WTC11 (cell line): ENCODE measurements around the gene GNG2. TPM values are rescaled to one million over a fixed set of nuclear protein-coding genes. Genes with fewer than 3 reads are reported as not detected.

Experiments used
- ATAC-seq: fragments of 200-7000 bp; cut with Tn5 transposase; 2 replicates; pipeline ENCODE4 v1.10.0; 2021; ENCODE audit warnings: mild to moderate bottlenecking, moderate library complexity
- CTCF ChIA-PET: fragments of 300-600 bp; sonication (Branson Sonifier 250); formaldehyde crosslinking; loops from one replicate; lab custom pipeline; 2021; ENCODE audit warnings: antibody characterized with exemption; lab: Charles Lee
- POLR2A ChIA-PET: fragments of 350-600 bp; sonication (Branson Sonifier 250); formaldehyde crosslinking; loops from one replicate; lab custom pipeline; 2021; ENCODE audit warnings: antibody characterized with exemption; lab: Charles Lee
- DNase-seq: peaks from one replicate; pipeline ENCODE4 v3.0.0; 2021; ENCODE audit warnings: low spot score
- H3K27ac Mint-ChIP-seq: 2 replicates; pipeline ENCODE4 v1.8.0; 2021; ENCODE audit warnings: mixed read lengths
- H3K27me3 Mint-ChIP-seq: 2 replicates; pipeline ENCODE4 v1.8.0; 2021; ENCODE audit warnings: low read depth, mild to moderate bottlenecking, moderate library complexity, mixed read lengths
- H3K36me3 Mint-ChIP-seq: 2 replicates; pipeline ENCODE4 v1.8.0; 2021; ENCODE audit warnings: mixed read lengths
- H3K4me1 Mint-ChIP-seq: 2 replicates; pipeline ENCODE4 v1.8.0; 2022; ENCODE audit warnings: mixed read lengths
- H3K4me3 Mint-ChIP-seq: 2 replicates; pipeline ENCODE4 v1.8.0; 2021; ENCODE audit warnings: mild to moderate bottlenecking, moderate library complexity, mixed read lengths
- H3K9me3 Mint-ChIP-seq: 2 replicates; pipeline ENCODE4 v1.8.0; 2021; ENCODE audit warnings: mixed read lengths
- CREB1 ChIP-seq: sonication (generic); formaldehyde crosslinking; IDR thresholded peaks from 2 replicates; pipeline ENCODE4 v1.8.0; 2023; ENCODE audit warnings: mild to moderate bottlenecking, missing genetic modification reagents
- CREM ChIP-seq: sonication (generic); formaldehyde crosslinking; IDR thresholded peaks from 2 replicates; pipeline ENCODE4 v1.8.1; 2022; ENCODE audit warnings: mild to moderate bottlenecking, missing genetic modification reagents, moderate library complexity
- EMX1 ChIP-seq: fragments of 250-450 bp; sonication (Bioruptor Pico); IDR thresholded peaks from 2 replicates; pipeline ENCODE4 v1.8.0; 2021; ENCODE audit warnings: mild to moderate bottlenecking
- FOXP1 ChIP-seq: sonication (generic); formaldehyde crosslinking; IDR thresholded peaks from 2 replicates; pipeline ENCODE4 v1.8.0; 2022; ENCODE audit warnings: missing genetic modification reagents, mild to moderate bottlenecking, moderate library complexity, borderline replicate concordance
- JAZF1 ChIP-seq: fragments of 250-450 bp; sonication (Bioruptor Pico); IDR thresholded peaks from 2 replicates; pipeline ENCODE4 v1.9.0; 2021; ENCODE audit warnings: moderate library complexity, mild to moderate bottlenecking, inconsistent platforms
- JUN ChIP-seq: sonication (generic); formaldehyde crosslinking; IDR thresholded peaks from 2 replicates; pipeline ENCODE4 v1.8.0; 2023; ENCODE audit warnings: mild to moderate bottlenecking, missing genetic modification reagents
- MYBL2 ChIP-seq: sonication (generic); formaldehyde crosslinking; IDR thresholded peaks from 2 replicates; pipeline ENCODE4 v1.8.1; 2023; ENCODE audit warnings: mild to moderate bottlenecking, moderate library complexity, missing genetic modification reagents
- OVOL2 ChIP-seq: fragments of 250-450 bp; sonication (Bioruptor Pico); IDR thresholded peaks from 2 replicates; pipeline ENCODE4 v1.9.0; 2021; ENCODE audit warnings: mild to moderate bottlenecking, borderline replicate concordance
- RELA ChIP-seq: sonication (generic); formaldehyde crosslinking; IDR thresholded peaks from 2 replicates; pipeline ENCODE4 v1.8.1; 2022; ENCODE audit warnings: missing genetic modification reagents, mild to moderate bottlenecking, borderline replicate concordance
- RORB ChIP-seq: fragments of 250-450 bp; sonication (Bioruptor Pico); IDR thresholded peaks from 2 replicates; pipeline ENCODE4 v1.9.0; 2021; ENCODE audit warnings: mild to moderate bottlenecking
- TCF7 ChIP-seq: sonication (generic); formaldehyde crosslinking; IDR thresholded peaks from 2 replicates; pipeline ENCODE4 v1.8.0; 2022; ENCODE audit warnings: mild to moderate bottlenecking, low read depth, missing genetic modification reagents, moderate library complexity
- TEAD1 ChIP-seq: sonication (generic); formaldehyde crosslinking; IDR thresholded peaks from 2 replicates; pipeline ENCODE4 v1.8.0; 2022; ENCODE audit warnings: mild to moderate bottlenecking, missing genetic modification reagents
- TEAD4 ChIP-seq: sonication (generic); formaldehyde crosslinking; IDR thresholded peaks from 2 replicates; pipeline ENCODE4 v1.8.0; 2022; ENCODE audit warnings: mild to moderate bottlenecking, missing genetic modification reagents
- ZNF121 ChIP-seq: sonication (generic); formaldehyde crosslinking; IDR thresholded peaks from 2 replicates; pipeline ENCODE4 v1.8.0; 2023; ENCODE audit warnings: missing genetic modification reagents
- total RNA-seq: library from RNA; stranded (reverse); gene quantifications from 3 replicates; pipeline ENCODE4 v1.2.3, GENCODE V29; 2021
- TF ChIP-seq, protein P1 (sequence below): sonication (generic); formaldehyde crosslinking; IDR thresholded peaks from 2 replicates; pipeline ENCODE4 v1.8.1; 2022; ENCODE audit warnings: mild to moderate bottlenecking, missing genetic modification reagents, moderate library complexity, borderline replicate concordance
- TF ChIP-seq, protein P2 (sequence below): sonication (generic); formaldehyde crosslinking; conservative IDR thresholded peaks from 2 replicates; pipeline ENCODE4 v1.8.1; 2022; ENCODE audit warnings: mild to moderate bottlenecking, missing genetic modification reagents
- TF ChIP-seq, protein P3 (sequence below): sonication (generic); formaldehyde crosslinking; IDR thresholded peaks from 2 replicates; pipeline ENCODE4 v1.8.0; 2022; ENCODE audit warnings: mild to moderate bottlenecking, missing genetic modification reagents
- TF ChIP-seq, protein P4 (sequence below): sonication (generic); formaldehyde crosslinking; IDR thresholded peaks from 2 replicates; pipeline ENCODE4 v1.8.0; 2022; ENCODE audit warnings: mild to moderate bottlenecking, missing genetic modification reagents
- TF ChIP-seq, protein P5 (sequence below): sonication (generic); formaldehyde crosslinking; IDR thresholded peaks from 2 replicates; pipeline ENCODE4 v1.8.1; 2022; ENCODE audit warnings: mild to moderate bottlenecking, moderate library complexity, missing genetic modification reagents
- TF ChIP-seq, protein P6 (sequence below): sonication (generic); formaldehyde crosslinking; IDR thresholded peaks from 2 replicates; pipeline ENCODE4 v1.8.1; 2023; ENCODE audit warnings: mild to moderate bottlenecking, missing genetic modification reagents, moderate library complexity
- TF ChIP-seq, protein P7 (sequence below): sonication (generic); formaldehyde crosslinking; IDR thresholded peaks from 2 replicates; pipeline ENCODE4 v1.8.1; 2023; ENCODE audit warnings: mild to moderate bottlenecking, missing genetic modification reagents
- TF ChIP-seq, protein P8 (sequence below): fragments of 250-450 bp; sonication (Bioruptor Pico); IDR thresholded peaks from 2 replicates; pipeline ENCODE4 v1.9.0; 2021; ENCODE audit warnings: mild to moderate bottlenecking

GNG2 gene
- total RNA-seq, 1 experiment from 2014 or later = 10.7 TPM

DNA sequence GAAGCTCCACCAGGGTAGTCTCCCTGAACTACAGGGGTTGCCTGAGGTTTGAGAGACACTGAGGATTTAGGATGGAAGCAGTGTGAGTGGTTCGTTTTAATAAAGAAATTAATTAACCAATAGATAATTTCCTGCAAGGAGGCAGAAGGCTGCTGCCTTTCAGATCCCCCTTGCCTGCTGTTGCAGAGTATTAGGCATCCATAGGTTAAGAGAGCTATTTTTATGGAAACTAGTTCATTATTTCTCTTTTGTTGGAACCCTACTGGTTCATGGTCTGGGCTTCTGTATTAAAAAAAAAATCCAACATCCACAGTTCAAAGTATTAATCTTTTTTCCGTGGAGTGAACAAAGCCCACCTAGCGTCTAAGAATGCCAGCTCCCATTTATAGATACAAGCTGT lies 78.4 kb downstream of the GNG2 start:
- ATAC-seq (no peak), DNase-seq (no peak)
- ChIA-PET POLR2A (no interaction called here), CTCF (no interaction called here)
- Mint-ChIP-seq H3K4me1 (peaks cover 16% of the 10 kb centered on the region), H3K27ac (no peak overlapping the region), H3K9me3 (no peaks in the 10 kb centered on the region), H3K27me3 (no peaks in the 10 kb centered on the region), H3K36me3 (no peaks in the 10 kb centered on the region), H3K4me3 (no peak overlapping the region)
- TF ChIP-seq, protein P1, sequence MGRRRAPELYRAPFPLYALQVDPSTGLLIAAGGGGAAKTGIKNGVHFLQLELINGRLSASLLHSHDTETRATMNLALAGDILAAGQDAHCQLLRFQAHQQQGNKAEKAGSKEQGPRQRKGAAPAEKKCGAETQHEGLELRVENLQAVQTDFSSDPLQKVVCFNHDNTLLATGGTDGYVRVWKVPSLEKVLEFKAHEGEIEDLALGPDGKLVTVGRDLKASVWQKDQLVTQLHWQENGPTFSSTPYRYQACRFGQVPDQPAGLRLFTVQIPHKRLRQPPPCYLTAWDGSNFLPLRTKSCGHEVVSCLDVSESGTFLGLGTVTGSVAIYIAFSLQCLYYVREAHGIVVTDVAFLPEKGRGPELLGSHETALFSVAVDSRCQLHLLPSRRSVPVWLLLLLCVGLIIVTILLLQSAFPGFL = no peak
- TF ChIP-seq FOXP1 (CRISPR knock-in tag) = no peak
- TF ChIP-seq OVOL2 (CRISPR knock-in tag) = no peak
- TF ChIP-seq, protein P2, sequence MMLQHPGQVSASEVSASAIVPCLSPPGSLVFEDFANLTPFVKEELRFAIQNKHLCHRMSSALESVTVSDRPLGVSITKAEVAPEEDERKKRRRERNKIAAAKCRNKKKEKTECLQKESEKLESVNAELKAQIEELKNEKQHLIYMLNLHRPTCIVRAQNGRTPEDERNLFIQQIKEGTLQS (CRISPR knock-in tag) = no peak
- no peak for TF ChIP-seq TCF7
- TF ChIP-seq, protein P3, sequence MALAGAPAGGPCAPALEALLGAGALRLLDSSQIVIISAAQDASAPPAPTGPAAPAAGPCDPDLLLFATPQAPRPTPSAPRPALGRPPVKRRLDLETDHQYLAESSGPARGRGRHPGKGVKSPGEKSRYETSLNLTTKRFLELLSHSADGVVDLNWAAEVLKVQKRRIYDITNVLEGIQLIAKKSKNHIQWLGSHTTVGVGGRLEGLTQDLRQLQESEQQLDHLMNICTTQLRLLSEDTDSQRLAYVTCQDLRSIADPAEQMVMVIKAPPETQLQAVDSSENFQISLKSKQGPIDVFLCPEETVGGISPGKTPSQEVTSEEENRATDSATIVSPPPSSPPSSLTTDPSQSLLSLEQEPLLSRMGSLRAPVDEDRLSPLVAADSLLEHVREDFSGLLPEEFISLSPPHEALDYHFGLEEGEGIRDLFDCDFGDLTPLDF (CRISPR knock-in tag) = no peak
- TF ChIP-seq, protein P4, sequence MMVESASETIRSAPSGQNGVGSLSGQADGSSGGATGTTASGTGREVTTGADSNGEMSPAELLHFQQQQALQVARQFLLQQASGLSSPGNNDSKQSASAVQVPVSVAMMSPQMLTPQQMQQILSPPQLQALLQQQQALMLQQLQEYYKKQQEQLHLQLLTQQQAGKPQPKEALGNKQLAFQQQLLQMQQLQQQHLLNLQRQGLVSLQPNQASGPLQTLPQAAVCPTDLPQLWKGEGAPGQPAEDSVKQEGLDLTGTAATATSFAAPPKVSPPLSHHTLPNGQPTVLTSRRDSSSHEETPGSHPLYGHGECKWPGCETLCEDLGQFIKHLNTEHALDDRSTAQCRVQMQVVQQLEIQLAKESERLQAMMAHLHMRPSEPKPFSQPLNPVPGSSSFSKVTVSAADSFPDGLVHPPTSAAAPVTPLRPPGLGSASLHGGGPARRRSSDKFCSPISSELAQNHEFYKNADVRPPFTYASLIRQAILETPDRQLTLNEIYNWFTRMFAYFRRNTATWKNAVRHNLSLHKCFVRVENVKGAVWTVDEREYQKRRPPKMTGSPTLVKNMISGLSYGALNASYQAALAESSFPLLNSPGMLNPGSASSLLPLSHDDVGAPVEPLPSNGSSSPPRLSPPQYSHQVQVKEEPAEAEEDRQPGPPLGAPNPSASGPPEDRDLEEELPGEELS (CRISPR knock-in tag) = no peak
- TF ChIP-seq MYBL2 = no peak
- TF ChIP-seq, protein P5, sequence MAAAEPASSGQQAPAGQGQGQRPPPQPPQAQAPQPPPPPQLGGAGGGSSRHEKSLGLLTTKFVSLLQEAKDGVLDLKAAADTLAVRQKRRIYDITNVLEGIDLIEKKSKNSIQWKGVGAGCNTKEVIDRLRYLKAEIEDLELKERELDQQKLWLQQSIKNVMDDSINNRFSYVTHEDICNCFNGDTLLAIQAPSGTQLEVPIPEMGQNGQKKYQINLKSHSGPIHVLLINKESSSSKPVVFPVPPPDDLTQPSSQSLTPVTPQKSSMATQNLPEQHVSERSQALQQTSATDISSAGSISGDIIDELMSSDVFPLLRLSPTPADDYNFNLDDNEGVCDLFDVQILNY (CRISPR knock-in tag) = no peak
- TF ChIP-seq TEAD4 (CRISPR knock-in tag) = no peak

DNA sequence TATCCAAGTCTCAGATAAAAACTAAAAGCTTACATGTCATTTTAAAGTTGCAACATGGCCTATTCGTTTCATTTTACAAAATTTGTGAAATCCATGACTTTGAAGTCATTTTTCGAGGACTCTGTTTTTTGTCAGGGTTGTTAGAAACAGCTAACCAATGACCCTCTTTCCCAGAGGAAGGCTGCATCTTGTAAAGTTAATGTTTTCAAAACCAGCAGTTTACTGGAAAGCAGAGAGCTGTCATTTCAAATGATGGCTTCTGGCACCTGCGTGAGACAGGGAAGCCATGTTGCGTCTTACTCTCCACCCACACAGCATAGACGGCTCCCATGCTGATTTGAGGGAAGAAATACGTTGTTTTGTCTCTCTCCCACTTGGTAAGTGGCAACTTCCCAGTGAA lies 78.8 kb downstream of the GNG2 start:
- no peak for DNase-seq

DNA sequence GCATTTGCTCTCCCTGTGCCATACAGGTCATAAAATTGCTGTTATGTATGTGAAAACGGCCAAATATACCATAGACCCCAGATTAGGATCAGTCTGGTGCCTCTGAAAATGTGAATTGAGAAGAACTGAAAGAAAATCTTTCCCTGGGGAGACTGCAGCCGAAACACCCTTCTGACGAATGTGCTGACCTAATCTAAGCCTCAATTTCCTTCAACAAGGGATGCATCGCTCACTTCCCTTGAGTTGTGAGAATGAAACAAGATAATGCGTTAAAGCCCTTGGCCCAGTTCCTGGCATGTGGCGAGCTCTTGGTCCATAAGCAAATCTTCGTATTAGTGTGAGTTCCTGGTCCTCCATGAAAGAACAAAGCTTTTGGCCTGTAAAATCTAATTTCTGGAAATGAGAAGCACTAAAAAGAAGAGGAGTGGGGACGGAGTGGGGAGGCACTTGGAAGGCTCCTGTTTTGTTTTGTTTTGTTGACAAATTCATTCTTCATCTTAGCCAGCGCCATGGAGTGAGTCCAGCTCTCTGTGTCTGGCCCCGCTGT lies 79.4 kb downstream of the GNG2 start:
- ChIA-PET CTCF (no interaction called here), POLR2A (no interaction called here)
- Mint-ChIP-seq H3K4me3 (no peak overlapping the region), H3K36me3 (no peaks in the 10 kb centered on the region), H3K4me1 (peaks cover 16% of the 10 kb centered on the region), H3K9me3 (peaks cover 1% of the 10 kb centered on the region; the same call in 1 of the 2 replicates), H3K27ac (no peak overlapping the region), H3K27me3 (no peaks in the 10 kb centered on the region)
- DNase-seq = no peak
- ATAC-seq = no peak
- TF ChIP-seq, protein P4 (CRISPR knock-in tag) = no peak
- TF ChIP-seq RELA (CRISPR knock-in tag) = no peak
- no peak for TF ChIP-seq CREB1 (CRISPR knock-in tag)
- no peak for TF ChIP-seq JUN (CRISPR knock-in tag)
- TF ChIP-seq EMX1 (CRISPR knock-in tag) = no peak
- no peak for TF ChIP-seq CREM (CRISPR knock-in tag)
- TF ChIP-seq, protein P6, sequence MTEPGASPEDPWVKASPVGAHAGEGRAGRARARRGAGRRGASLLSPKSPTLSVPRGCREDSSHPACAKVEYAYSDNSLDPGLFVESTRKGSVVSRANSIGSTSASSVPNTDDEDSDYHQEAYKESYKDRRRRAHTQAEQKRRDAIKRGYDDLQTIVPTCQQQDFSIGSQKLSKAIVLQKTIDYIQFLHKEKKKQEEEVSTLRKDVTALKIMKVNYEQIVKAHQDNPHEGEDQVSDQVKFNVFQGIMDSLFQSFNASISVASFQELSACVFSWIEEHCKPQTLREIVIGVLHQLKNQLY (CRISPR knock-in tag) = no peak
- TF ChIP-seq, protein P7, sequence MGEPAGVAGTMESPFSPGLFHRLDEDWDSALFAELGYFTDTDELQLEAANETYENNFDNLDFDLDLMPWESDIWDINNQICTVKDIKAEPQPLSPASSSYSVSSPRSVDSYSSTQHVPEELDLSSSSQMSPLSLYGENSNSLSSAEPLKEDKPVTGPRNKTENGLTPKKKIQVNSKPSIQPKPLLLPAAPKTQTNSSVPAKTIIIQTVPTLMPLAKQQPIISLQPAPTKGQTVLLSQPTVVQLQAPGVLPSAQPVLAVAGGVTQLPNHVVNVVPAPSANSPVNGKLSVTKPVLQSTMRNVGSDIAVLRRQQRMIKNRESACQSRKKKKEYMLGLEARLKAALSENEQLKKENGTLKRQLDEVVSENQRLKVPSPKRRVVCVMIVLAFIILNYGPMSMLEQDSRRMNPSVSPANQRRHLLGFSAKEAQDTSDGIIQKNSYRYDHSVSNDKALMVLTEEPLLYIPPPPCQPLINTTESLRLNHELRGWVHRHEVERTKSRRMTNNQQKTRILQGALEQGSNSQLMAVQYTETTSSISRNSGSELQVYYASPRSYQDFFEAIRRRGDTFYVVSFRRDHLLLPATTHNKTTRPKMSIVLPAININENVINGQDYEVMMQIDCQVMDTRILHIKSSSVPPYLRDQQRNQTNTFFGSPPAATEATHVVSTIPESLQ (CRISPR knock-in tag) = no peak
- no peak for TF ChIP-seq TEAD1
- TF ChIP-seq RORB = no peak
- TF ChIP-seq, protein P8, sequence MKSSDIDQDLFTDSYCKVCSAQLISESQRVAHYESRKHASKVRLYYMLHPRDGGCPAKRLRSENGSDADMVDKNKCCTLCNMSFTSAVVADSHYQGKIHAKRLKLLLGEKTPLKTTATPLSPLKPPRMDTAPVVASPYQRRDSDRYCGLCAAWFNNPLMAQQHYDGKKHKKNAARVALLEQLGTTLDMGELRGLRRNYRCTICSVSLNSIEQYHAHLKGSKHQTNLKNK (CRISPR knock-in tag) = no peak
- no peak for TF ChIP-seq JAZF1 (CRISPR knock-in tag)

More for the DNA sequence above, 78.8 kb downstream of the GNG2 start:
- ChIA-PET CTCF (no interaction called here), POLR2A (no interaction called here)
- Mint-ChIP-seq H3K9me3 (no peaks in the 10 kb centered on the region), H3K4me1 (peaks cover 16% of the 10 kb centered on the region), H3K27ac (no peak overlapping the region), H3K36me3 (no peaks in the 10 kb centered on the region), H3K27me3 (no peaks in the 10 kb centered on the region), H3K4me3 (no peak overlapping the region)
- TF ChIP-seq ZNF121 (CRISPR knock-in tag) = no peak
- no peak for TF ChIP-seq CREB1 (CRISPR knock-in tag)
- no peak for ATAC-seq
